ENCODE results near the gene ICE2.
"Not testable (repeated sequence)": the region's sequence is repeated elsewhere in the genome, so short reads cannot be mapped to it uniquely, and the experiment has no call there.

ICE2 gene

DNA sequence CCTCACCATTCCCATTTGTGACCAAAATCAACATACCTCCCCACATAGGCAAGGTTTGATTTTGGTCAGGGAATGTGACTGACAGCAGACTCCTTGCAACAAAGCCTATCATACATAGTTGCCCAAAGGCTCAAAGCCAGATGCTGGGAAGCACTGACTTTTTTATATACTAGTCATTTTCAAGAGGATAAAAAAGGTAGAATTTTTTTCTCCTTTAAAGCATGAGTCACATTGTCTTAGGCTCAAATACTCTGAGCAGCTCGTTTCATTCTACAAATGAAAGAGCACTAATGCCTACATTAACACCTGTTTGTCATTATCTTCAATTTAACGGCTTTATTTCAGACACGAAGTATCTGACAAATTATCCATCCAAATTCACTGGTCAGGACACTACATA lies 36.2 kb downstream of the ICE2 start:
- DNase-seq = no peak

DNA sequence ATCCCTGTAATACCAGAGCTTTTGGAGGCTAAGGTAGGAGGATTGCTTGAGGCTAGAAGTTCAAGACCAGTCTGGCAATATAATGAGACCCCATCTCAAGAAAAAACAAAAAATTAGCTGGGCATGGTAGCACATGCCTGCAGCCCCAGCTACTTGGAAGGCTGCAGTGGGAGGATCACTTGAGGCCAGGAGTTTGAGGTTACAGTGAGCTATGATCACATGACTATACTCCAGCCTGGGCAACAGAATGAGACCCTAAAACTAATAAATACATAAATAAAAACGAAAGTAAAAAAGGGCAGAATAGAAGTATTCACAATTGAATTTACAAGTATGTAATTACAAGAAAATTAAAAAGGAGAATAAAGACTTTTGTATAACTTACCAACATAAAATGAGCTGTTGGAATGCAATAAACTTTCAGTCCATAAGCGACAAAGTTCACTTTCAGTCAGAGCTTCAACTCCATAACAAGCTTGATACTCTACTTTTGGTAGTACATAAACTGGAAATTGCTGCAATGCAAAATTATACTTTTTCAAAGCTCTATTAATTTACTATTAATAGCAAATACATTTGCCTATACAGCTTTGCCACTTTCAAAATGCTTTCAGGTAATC lies 36.8 kb downstream of the ICE2 start:
- no peak for DNase-seq

DNA sequence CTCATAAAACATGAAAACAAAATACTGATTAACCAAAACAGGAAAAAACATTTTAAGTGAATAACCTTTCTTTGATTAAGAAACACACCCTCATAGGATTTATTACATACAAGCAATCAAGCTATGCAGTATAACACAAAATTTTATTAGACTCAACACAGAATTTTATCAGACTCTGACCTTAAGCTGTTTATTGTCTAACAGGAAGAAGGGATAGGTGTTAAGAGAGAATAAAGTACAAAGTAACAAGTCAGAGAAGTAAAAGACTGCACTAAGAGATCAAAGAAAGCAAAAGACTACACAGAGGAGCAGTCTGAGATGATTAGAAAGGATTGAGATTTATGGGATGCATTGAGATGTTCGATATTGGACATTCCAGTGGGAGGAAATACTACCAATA lies 37.6 kb downstream of the ICE2 start:
- no peak for DNase-seq

DNA sequence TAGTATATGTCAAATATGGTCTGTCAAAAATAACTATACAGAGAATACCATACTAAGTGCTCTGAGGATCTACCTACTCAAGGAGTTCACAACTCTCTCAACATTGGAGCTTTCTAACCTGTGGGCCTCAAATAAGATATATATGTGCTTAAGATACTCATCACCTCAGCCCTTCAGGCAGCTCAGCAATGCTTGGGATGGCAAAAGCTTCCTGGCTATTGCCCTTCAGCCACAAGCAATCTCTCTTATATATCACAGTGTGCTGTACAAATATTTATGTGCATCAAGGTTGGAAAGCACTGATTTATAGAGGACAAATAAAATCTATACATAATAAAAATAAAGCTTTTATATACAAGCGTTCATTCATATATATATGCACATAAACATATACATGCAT lies 40.3 kb downstream of the ICE2 start:
- DNase-seq = no peak

DNA sequence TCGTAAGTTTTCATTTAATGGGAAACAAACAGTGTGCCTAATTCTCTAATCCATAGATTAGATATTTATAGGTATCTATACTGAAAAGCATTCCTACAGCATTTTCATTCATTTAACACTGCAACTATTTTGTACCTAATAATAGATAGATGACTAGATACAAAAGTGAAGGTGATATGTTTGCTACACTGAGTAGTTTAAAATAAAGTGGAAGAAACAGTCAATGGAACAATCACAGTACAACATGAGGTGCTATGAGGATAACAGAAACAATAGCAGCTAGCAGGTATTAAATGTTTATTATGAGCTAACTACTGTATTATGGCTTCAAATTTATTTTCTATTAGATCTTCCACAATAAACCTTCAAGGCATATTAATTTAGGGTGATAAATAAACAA lies 50.0 kb downstream of the ICE2 start:
- DNase-seq = no peak

DNA sequence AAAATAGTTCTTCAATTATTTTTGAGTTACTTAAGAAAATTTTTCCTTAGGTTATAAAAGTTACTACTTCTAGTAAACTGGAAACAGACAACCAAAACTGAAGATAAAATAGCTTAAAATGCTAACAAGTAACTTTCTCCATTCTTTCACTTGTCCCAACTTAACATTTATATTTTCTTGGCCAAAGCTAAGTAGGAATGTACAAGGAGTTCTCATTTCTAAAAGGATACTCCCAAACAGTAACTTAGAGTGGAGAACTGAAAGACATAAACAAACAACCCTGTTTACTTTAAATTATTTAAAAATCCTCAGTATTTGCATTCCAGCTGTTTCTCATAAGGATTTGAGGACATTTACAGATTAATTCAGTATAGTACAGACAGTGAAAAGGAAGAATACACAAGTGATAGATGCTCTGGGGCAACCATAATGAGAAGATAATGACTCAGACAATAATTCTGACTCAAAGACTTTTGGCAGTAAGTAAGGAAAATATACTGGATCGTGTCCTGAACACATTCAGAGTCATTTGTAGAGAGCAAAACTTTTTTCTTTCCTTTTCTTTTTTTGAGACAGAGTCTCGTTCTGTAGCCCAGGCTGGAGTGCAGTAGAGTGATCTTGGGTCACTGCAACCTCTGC lies 52.0 kb downstream of the ICE2 start:
- DNase-seq = no peak

DNA sequence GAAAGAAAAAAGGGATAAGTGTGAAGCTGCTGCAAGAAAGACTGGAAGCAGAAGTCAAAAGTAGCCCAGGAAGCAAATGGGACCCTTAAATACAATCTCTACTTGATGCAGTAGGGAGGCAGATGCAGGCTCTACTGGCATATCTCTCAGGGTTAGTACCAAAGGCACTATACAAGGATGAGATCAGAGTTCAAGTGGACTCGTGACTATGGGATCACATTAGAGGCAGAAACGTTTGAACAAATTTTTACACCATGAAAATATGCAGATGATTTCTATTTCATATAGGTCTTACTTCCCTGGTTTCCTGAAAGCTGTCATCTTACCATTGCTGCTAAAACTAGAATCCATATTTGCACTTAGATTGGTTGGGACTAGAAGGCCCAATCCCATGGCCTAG lies 53.5 kb downstream of the ICE2 start:
- no peak for DNase-seq

DNA sequence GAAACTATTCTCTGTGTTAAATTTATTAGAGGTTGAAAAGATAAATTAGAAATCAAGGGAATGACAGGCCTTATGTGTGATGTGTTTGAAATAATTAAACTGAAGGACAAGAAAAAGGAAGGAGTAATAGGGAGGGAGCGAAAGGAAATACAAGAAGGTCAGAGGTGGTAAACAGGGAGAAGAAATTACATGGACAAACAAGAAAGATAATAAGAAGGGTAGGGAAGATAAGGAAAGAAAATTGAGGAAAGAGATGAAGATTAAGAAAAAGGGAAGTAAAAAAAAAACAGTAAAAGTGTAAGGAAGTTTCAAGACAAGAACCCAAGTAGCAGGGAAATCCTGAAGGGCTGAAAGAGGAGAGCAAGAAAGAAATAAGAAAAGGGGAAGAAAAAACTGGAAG lies 54.9 kb downstream of the ICE2 start:
- no peak for DNase-seq

DNA sequence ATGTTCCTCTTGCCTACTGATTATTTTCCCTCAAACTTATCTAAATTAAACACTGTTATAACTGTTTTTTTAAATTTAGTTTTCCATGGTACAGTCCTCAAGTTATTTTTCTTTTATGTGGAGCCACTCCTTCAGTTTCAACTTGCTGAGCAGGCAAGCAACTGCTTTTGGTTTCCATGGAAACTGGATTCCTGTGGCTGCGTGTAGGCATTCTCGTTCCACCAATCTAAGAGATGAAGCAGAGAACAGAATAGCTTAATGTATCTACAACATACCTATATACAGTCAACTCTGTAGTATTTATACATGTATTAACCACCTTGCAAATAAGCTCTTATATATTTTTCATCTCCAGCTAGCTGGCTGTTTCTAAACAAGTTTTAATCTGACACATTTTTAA lies 55.4 kb downstream of the ICE2 start:
- DNase-seq = no peak

DNA sequence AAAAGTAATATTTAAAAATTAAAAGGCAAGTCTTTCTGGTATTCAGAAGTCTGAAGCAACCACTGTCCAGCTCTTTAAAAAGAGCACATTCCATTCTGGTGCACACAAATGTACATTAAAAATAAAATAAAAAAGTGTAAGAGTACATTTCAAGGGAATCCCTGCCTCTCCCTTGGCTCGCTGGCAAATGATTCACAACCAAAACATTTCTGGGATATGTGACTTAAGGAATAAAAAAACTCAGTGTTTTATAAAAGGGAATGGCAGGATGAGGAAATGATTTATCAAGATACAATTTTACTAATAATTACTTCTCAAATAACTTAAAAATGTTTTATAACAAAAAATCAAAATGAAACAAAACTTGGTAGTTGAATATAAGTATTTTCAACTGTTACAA lies 57.4 kb downstream of the ICE2 start:
- DNase-seq = no peak

DNA sequence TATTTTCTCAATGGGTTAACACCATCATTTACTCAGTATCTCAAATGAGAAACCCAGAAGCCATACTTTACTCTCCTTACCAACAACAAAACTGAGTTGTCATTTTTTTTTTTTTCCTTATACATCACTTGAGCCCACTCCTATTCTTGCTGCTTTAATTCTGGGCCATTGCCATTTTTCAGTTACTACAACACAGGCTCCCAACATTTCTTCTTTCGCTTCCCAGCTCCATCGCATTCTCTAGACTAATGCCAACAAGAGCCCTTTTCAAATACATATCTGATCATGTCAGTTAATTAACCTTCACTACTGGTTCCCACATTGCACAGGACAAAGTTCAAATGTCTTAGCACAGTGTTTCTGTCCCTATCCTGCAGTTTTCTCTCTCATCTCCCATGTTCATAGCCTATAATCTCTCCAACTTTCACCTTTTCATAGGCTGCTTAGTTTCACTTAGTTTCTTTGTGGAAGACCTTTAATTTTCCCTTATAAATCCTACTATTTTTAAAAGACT lies 58.7 kb downstream of the ICE2 start:
- no peak for DNase-seq

DNA sequence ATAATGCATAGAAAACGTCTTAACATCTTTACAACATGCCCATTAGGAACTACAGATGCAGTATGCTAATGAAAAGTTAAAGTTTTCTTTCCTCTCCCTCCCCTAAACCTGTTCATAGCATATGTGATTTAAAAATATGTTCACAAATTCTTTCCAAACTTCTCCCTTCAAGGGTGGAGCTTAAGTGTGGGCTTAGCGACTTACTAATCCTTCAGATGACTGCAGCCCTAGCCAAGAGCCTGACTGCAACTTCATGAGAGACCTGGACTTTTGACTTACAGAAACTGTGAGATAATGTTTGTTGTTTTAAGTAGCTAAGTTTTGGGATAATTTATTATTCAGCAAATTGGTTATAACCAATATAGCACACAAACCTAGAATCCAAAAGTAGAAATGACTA lies 59.2 kb downstream of the ICE2 start:
- no peak for DNase-seq

DNA sequence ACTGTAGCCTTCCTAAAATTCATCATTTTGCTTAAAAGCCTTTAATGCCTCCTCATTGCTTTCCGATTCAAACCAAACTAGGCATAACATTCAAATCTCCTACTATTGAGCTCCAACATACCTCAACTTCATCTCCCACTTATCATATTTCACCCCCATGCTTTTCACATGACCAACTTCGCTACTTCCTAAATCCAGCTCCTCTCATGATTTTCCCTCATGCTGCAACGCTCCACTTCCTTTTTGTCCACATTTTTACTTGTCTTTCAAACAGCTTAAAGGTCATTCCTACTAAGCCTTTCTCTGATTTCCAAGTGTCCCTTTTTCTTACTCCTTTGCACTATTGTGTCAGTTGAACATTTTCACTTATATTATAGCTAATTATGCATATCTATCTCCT lies 60.8 kb downstream of the ICE2 start:
- DNase-seq = no peak

DNA sequence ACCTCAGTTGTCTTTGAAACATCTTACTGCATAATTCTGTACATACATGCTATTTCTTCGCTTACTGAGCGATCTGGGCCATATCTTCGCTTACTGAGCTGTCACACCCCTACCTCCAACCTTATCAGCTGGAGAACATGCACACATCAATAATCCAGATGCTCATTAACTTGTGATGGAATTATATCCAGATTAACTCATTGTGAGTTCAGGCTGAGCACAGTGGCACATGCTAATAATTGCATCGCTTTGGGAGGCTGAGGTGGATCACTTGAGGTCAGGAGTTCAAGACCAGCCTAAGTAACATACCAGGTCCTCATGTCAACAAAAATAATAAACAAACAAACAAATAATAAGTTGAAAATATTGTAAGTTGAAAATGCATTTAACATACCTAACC lies 61.8 kb downstream of the ICE2 start:
- DNase-seq = no peak

DNA sequence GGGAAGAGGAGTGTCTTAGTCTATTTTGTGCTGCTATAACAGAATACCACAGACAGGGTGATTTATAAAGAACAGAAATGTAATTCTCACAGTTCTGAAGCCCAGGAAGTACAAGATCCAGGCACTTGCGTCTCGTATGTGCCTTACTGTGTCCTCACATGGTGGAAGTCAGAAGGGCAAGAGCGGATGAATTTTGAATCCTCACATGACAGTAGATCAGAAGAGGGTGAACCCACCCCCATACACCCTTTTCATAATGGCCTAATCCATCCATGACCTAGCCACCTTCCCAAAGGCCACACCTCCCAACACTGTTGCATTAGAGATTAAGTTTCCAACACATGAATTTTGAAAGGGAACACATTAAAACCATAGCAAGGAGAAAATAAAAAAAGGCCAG lies 62.5 kb downstream of the ICE2 start:
- no peak for DNase-seq

DNA sequence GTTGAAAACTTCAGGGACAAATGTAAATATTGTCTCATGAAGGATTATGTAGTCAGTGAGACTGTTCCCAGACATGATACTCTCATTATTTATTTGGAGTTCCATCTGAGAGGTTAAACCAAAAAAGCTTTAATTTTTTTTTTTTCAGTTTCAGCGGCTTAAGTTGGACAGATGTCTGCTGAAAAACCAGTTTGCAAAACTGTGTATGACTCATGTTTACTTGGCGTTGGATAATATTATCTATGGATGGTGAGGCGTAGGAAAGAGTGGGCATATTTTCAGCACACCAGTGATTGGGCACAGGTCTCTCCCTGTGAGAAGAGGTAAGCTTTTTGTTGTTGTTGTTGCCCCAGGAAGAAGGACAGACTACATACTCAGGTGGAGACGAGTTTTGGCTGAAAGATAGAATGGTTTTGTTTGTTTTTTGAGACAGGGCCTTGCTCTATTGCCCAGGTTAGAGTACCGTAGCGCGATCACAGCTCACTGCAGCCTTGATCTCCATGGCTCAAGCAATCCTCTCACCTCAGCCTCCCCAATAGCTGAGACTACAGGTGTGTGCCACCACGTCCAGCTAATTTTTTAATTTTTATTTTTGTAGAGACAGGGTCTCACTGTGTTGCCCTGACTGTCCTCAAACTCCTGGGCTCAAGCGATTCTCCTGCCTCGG lies 64.8 kb downstream of the ICE2 start:
- DNase-seq = no peak

DNA sequence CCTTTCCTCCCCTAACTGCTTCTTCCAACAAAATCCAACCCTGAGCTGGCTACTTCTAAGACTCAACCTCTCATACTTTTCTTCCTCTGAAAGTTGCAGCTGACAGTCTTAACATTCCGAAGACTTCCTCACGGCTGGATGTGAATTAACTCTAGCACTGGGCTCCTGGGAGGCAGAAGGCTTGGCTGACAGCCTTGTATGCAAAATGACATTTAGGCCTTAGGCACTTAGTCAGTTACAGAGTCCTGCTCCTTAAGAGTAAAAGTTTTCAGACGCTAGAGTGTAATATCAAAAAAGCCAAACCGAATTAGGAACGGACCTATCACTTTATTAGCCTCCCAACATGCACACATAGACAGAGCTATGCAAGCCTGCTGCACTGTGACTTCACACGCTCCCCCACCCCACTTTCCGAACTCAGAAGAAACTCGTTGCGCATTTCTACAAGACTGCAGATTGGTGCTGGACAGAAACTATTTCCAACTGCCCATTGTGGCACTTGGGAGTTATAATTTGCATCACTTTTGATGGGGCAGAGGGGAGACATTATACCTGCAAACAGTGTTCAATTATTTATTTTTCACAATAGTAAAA lies 65.6 kb downstream of the ICE2 start:
- DNase-seq = no peak

DNA sequence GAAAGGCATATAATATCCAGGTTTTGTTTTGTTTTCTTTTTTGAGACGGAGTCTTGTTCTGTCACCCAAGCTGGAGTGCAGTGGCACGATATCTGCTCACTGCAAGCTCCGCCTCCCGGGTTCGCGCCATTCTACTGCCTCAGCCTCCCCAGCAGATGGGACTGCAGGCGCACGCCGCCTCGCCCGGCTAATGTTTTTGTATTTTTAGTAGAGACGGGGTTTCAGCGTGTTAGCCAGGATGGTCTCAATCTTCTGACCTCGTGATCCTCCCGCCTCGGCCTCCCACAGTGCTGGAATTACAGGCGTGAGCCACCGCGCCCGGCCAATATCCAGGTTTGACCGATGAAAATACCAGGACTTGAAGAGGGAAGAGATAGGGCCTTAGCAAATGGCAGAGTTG lies 66.1 kb downstream of the ICE2 start:
- DNase-seq = not testable (repeated sequence)

DNA sequence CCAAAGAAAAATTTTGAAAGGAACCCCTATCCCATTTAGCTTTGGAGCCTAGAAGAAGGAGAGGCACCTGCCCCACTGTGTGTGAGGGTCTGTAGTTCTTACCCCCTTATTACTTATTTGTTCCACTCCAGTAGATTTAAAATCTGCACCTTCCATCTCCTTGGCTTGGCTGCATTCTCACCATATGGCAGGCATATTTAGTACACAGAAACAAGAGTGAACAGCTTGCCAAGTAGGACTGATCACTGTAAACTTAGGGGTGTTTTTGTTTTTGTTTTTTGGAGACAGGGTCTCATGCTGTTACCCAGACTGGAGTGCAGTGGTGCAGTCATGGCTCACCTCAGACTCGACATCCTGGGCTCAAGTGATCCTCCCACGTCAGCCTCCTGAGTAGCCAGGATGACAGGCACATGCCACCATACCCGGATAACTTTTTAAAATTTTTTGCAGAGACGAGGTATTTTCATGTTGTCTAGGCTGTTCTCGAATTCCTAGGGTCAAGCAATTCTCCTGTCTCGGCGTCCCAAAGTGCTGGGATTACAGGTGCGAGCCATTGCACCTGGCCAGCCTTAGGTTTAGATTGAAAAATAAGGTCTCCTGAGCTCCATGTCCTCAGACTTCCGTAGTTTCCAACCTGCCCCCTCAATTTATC lies 67.0 kb downstream of the ICE2 start:
- DNase-seq = no peak

DNA sequence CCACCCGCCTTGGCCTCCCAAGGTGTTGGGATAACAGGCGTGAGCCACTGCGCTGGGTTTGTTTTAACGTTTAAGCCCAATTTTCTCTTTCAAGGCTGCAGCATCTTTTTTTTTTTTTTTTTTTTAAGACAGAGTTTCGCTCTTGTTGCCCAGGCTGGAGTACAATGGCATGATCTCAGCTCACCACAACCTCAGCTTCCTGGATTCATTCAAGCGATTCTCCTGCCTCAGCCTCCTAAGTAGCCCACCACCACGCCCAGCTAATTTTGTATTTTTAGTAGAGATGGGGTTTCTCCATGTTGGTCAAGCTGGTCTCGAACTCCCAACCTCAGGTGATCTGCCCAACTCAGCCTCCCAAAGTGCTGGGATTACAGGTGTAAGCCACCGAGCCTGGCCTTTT lies 68.6 kb downstream of the ICE2 start:
- not testable (repeated sequence) for DNase-seq

DNA sequence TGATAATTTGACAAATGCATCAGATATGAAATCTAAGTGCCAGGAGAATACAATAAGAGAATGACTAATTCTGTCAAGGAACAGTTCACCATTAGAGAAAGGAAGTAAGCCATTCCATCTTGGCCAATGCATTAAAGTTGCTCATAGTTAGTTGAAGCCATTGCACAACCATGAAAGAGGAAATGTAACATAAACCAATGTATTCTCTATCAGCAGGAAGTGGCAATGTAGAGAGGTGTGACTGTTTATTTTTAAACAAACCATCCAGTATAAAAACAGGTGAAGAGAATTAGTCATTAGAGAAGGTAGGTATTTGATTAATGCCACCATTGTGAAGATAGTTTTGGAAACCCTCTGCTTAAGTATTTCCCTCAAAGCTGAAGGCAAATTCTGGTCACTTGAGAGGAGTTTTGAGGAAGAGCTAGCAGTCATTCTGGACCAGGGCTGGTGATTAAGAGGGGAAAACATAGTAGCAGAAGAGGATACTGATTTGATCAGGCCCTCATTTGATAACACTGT lies 70.4 kb downstream of the ICE2 start:
- peak; percentile 68 for DNase-seq

DNA sequence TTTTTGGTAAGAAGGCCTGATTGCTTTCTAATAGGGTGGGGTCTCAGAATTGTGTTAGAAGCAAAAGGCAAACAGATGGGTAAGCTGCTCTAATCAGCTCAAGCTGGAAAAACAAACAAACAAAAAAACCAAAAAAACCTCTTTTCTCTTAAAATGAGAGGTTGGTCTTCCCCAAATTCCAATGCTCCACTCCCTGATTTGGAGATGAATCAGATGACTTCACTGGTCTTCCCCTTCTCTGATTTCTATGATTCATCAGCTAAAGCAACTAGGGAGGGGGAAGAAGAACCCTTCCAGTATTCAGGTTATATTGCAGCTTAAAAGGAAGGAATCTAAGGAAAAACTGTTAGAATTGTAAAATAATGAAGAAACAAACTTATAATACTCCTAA lies 71.5 kb downstream of the ICE2 start:
- DNase-seq = no peak

Measured in SIG-M5 (cell line).